GM12891 (cell line): Measurements from ENCODE around the gene COL26A1.

Experiments used
- PAX5 ChIP-seq: IDR thresholded peaks from 2 replicates; pipeline ENCODE4 v1.6.1; 2011; ENCODE audit warnings: low read length, moderate library complexity, mild to moderate bottlenecking; ENCODE audit not compliant: insufficient read depth, severe bottlenecking
- POLR2A ChIP-seq: IDR thresholded peaks from 2 replicates; pipeline ENCODE4 v1.6.1; 2011; ENCODE audit warnings: low read depth, low read length, control low read depth
- POLR2AphosphoS5 ChIP-seq: IDR thresholded peaks from 2 replicates; pipeline ENCODE4 v1.6.1; 2011; ENCODE audit warnings: low read depth, low read length, control low read depth
- SPI1 ChIP-seq: IDR thresholded peaks from 2 replicates; pipeline ENCODE4 v1.6.1; 2011; ENCODE audit warnings: low read depth, low read length, control low read depth
- TAF1 ChIP-seq: IDR thresholded peaks from 2 replicates; pipeline ENCODE4 v1.6.1; 2011; ENCODE audit warnings: low read depth, low read length, control low read depth

GRCh38 chr7:101450064-101450463 lies 87.4 kb downstream of the COL26A1 start:
- TF ChIP-seq POLR2A (no peak), POLR2AphosphoS5 (no peak), SPI1 (no peak), PAX5 (no peak), TAF1 (no peak)
